Endothelial cell of umbilical vein (primary cell): ENCODE results near the gene ARHGEF25. TPM values are rescaled to one million over a fixed set of nuclear protein-coding genes. Genes with fewer than 3 reads are reported as not detected.
"Not testable (repeated sequence)": the region's sequence is repeated elsewhere in the genome, so short reads cannot be mapped to it uniquely, and the experiment has no call there.

ENCODE experiments used
- BruUV-seq: library from RNA; stranded (reverse); fragments of 400-500 nt; replicated peaks from 2 replicates; lab custom pipeline; 2021; lab: Mats Ljungman, UMichigan
- CTCF ChIA-PET: fragments of 300-600, 350-600 bp; sonication (Branson Sonifier 250); formaldehyde crosslinking; loops from one replicate; lab custom pipeline; 2021; ENCODE audit warnings: antibody characterized with exemption, inconsistent platforms; lab: Charles Lee
- POLR2A ChIA-PET: fragments of 300-600, 350-600 bp; sonication (Branson Sonifier 250); formaldehyde crosslinking; loops from one replicate; lab custom pipeline; 2021; ENCODE audit warnings: antibody characterized with exemption, inconsistent platforms; lab: Charles Lee
- DNase-seq: peaks from one replicate; pipeline ENCODE4 v3.0.0-alpha.2; 2011; ENCODE audit warnings: low read depth, low spot score
- FAIRE-seq: peaks from 2 replicates; lab custom pipeline; 2011; peaks lifted over from hg19 to GRCh38; lab: Jason Lieb, UNC
- H2AFZ ChIP-seq: 2 replicates; pipeline ENCODE4 v1.6.0; 2012; ENCODE audit warnings: low read depth, low read length, control low read depth, inconsistent platforms
- H3K27ac ChIP-seq: 2 replicates; pipeline ENCODE4 v1.5.1; 2011; ENCODE audit warnings: low read depth, mild to moderate bottlenecking, control low read depth, low read length, moderate library complexity; ENCODE audit not compliant: insufficient read depth
- H3K27me3 ChIP-seq, 2 experiments: 2 replicates each; pipeline versions ENCODE4 v1.6.0 to v1.6.1; 2011; ENCODE audit warnings: low read length in 2 of 2, mixed read lengths in 1 of 2; ENCODE audit not compliant: control insufficient read depth in 2 of 2, insufficient read depth in 2 of 2
- H3K36me3 ChIP-seq, 2 experiments: 2 replicates in 1 of 2; 3 replicates in 1 of 2; pipeline ENCODE4 v1.5.1; 2011; ENCODE audit warnings: low read length in 2 of 2, mild to moderate bottlenecking in 1 of 2, moderate library complexity in 1 of 2; ENCODE audit not compliant: control insufficient read depth in 2 of 2, insufficient read depth in 2 of 2; ENCODE audit errors: extremely low read depth in 1 of 2
- H3K4me1 ChIP-seq: 3 replicates; pipeline ENCODE4 v1.5.1; 2011; ENCODE audit warnings: mild to moderate bottlenecking, low read length; ENCODE audit not compliant: control insufficient read depth, insufficient read depth; ENCODE audit errors: extremely low read depth
- H3K4me2 ChIP-seq: 2 replicates; pipeline ENCODE4 v1.6.1; 2011; ENCODE audit warnings: low read length, control low read depth, mixed read lengths; ENCODE audit not compliant: insufficient read depth
- H3K4me3 ChIP-seq, 3 experiments: fragments of 200-600 bp in 1 of 3; sonication (generic), shearing (Covaris generic) in 1 of 3; replicated peaks in 1 of 3; 2 replicates each; pipeline ENCODE4 v1.5.1; 2011 to 2016; ENCODE audit warnings: control low read depth in 3 of 3, low read length in 3 of 3, mild to moderate bottlenecking in 2 of 3, inconsistent platforms in 1 of 3, low read depth in 1 of 3, moderate library complexity in 1 of 3; ENCODE audit not compliant: insufficient read depth in 1 of 3
- H3K79me2 ChIP-seq: 2 replicates; pipeline ENCODE4 v1.6.0; 2012; ENCODE audit warnings: low read length, inconsistent platforms; ENCODE audit not compliant: control insufficient read depth, insufficient read depth
- H3K9ac ChIP-seq: replicated peaks from 2 replicates; pipeline ENCODE3; 2011; ENCODE audit warnings: low read length, control low read depth; ENCODE audit not compliant: insufficient read depth; ENCODE audit errors: extremely low read depth
- H3K9me1 ChIP-seq: replicated peaks from 3 replicates; pipeline ENCODE4 v1.6.0; 2011; ENCODE audit warnings: mild to moderate bottlenecking, low read length; ENCODE audit not compliant: control insufficient read depth, insufficient read depth; ENCODE audit errors: extremely low read depth
- H3K9me3 ChIP-seq: replicated peaks from 2 replicates; pipeline ENCODE4 v1.5.1; 2012; ENCODE audit warnings: low read length, inconsistent platforms; ENCODE audit not compliant: control insufficient read depth, insufficient read depth
- H4K20me1 ChIP-seq: replicated peaks from 2 replicates; pipeline ENCODE3; 2011; ENCODE audit warnings: mild to moderate bottlenecking, low read length; ENCODE audit not compliant: control insufficient read depth, insufficient read depth; ENCODE audit errors: extremely low read depth
- CTCF ChIP-seq, 2 donors: IDR thresholded peaks; 1 replicate in 1 of 2; 2 replicates in 1 of 2; pipeline ENCODE4 v1.5.1; 2011; ENCODE audit warnings: low read length in 2 of 2, mild to moderate bottlenecking in 2 of 2, moderate library complexity in 2 of 2, control low read depth in 1 of 2, inconsistent platforms in 1 of 2, low read depth in 1 of 2; ENCODE audit not compliant: insufficient read depth in 1 of 2; ENCODE audit errors: extremely low read depth in 1 of 2
- EZH2 ChIP-seq: IDR thresholded peaks from 2 replicates; pipeline ENCODE4 v1.6.1; 2012; ENCODE audit warnings: borderline replicate concordance, low read depth, mild to moderate bottlenecking, moderate library complexity, low read length, inconsistent platforms; ENCODE audit not compliant: severe bottlenecking
- FOS ChIP-seq: IDR thresholded peaks from 2 replicates; pipeline ENCODE4 v1.6.1; 2011; ENCODE audit warnings: mild to moderate bottlenecking, low read length, moderate library complexity, borderline replicate concordance; ENCODE audit not compliant: insufficient read depth
- GATA2 ChIP-seq: IDR thresholded peaks from 2 replicates; pipeline ENCODE4 v1.7.0; 2011; ENCODE audit warnings: low read depth, mild to moderate bottlenecking, moderate library complexity, mixed read lengths, low read length; ENCODE audit not compliant: insufficient read length, insufficient read depth
- JUN ChIP-seq: IDR thresholded peaks from 2 replicates; pipeline ENCODE4 v1.6.1; 2011; ENCODE audit warnings: borderline replicate concordance, low read depth; ENCODE audit not compliant: insufficient read length, insufficient read depth
- MYC ChIP-seq: IDR thresholded peaks from one replicate; pipeline ENCODE4 v1.6.1; 2011; ENCODE audit warnings: mild to moderate bottlenecking, low read depth, low read length
- POLR2A ChIP-seq: IDR thresholded peaks from 2 replicates; pipeline ENCODE4 v1.6.1; 2012; ENCODE audit warnings: low read depth, mild to moderate bottlenecking, control low read depth, low read length
- POLR2AphosphoS5 ChIP-seq: IDR thresholded peaks from 2 replicates; pipeline ENCODE4 v1.6.1; 2012; ENCODE audit warnings: low read depth, mild to moderate bottlenecking, control low read depth, low read length, moderate library complexity; ENCODE audit not compliant: insufficient read depth
- dilution Hi-C: fragments of 300-500 bp; cut with MboI; formaldehyde crosslinking; loops from one replicate; pipeline ENCODE4 v1.15.0; 2019; ENCODE audit warnings: low sequenced_read_pairs; ENCODE audit not compliant: extremely low pct_ligation_motif_present
- intact Hi-C: fragments of 100-400 bp; cut with micrococcal nuclease; formaldehyde crosslinking; loops from one replicate; pipeline ENCODE4 v1.10.0; 2022
- polyA plus RNA-seq, 4 experiments: library from polyadenylated mRNA; depleted of rRNA in 3 of 4; stranded (reverse) in 3 of 4; unstranded in 1 of 4; fragments of >200 nt; gene quantifications; 2 replicates each; pipeline versions ENCODE4 v1.2.1 to v1.2.3, GENCODE V29; 2011 to 2012; ENCODE audit warnings: missing spikeins in 1 of 4
- total RNA-seq: library from RNA; stranded (reverse); gene quantifications from 2 replicates; pipeline ENCODE4 v1.2.3, GENCODE V29; 2021
- TF ChIP-seq, protein P1 (sequence below): IDR thresholded peaks from 2 replicates; pipeline ENCODE4 v1.6.1; 2011; ENCODE audit not compliant: insufficient read depth, insufficient read length

The ARHGEF25 gene
- total and polyA plus RNA-seq, 2 donors (not counting 3 experiments of a cell fraction or from before 2014, with no cell fraction given) = 4.7 to 7.4 TPM

DNA sequence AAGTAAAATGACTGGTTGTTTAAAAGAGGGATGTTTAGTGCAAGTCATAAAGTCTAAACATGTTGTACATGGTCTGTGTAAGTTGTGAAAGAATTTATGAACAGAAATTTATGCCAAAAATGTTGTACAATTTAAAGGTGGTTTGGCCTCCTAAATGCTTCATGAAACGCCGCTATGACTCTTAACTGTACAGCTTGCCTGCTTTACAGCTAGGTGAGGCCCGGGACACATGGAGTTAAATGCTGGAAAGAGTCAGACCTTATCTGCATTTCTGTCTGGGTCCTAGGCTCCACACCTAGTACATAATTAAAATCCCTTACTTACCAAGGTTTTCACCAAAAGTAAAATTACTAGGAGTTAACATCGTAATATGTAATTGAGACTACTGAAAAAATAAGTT, 50.1 kb downstream of the ARHGEF25 start:
- no peaks in the 10 kb centered on the region for H3K36me3 ChIP-seq
- DNase-seq (no peak), FAIRE-seq (no peak)
- no peak overlapping the region for H3K4me3 ChIP-seq
- ChIA-PET CTCF (interaction anchor here (1.1 to 1.5 kb wide), 2 partner anchors 32 to 78 kb away, joined by 3 read pairs; no protein-coding TSS in a partner anchor), POLR2A (no interaction called here)
- peaks cover 0 to 5% of the 10 kb centered on the region in 2 experiments for H3K27me3 ChIP-seq
- dilution Hi-C loops = no loop called here
- intact Hi-C loops = no loop called here
- no peak overlapping the region for H2AFZ ChIP-seq
- H3K27ac ChIP-seq = no peak overlapping the region
- H3K4me2 ChIP-seq = no peak overlapping the region
- H3K9ac ChIP-seq = no peak overlapping the region
- no peaks in the 10 kb centered on the region for H3K9me1 ChIP-seq
- no peaks in the 10 kb centered on the region for H3K4me1 ChIP-seq
- H3K79me2 ChIP-seq = no peaks in the 10 kb centered on the region
- TF ChIP-seq POLR2A (no peak), MYC (no peak), CTCF (IDR thresholded peaks at IDR 0.05; ENCODE audit: extremely low read depth in 1 of 2, insufficient read depth in 1 of 2, low read depth in 1 of 2, low read length in 2 of 2) (no peak), JUN (no peak), POLR2AphosphoS5 (no peak), FOS (no peak), EZH2 (no peak), GATA2 (no peak)
- TF ChIP-seq, protein P1, sequence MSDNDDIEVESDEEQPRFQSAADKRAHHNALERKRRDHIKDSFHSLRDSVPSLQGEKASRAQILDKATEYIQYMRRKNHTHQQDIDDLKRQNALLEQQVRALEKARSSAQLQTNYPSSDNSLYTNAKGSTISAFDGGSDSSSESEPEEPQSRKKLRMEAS = no peak
- no TSS peak for BruUV-seq
- H3K9me3 ChIP-seq = no peaks in the 10 kb centered on the region
- no peaks in the 10 kb centered on the region for H4K20me1 ChIP-seq

GRCh38 chr12:57665066-57665820, 54.0 kb downstream of the ARHGEF25 start:
- H3K9ac ChIP-seq, DNase-seq, H3K9me3 ChIP-seq, BruUV-seq, dilution Hi-C loops, H2AFZ ChIP-seq, H3K4me1 ChIP-seq, H3K36me3 ChIP-seq, H3K27ac ChIP-seq, intact Hi-C loops, H3K27me3 ChIP-seq, H3K9me1 ChIP-seq, FAIRE-seq, H4K20me1 ChIP-seq, H3K79me2 ChIP-seq, POLR2A ChIA-PET, H3K4me2 ChIP-seq, CTCF ChIA-PET, H3K4me3 ChIP-seq: not testable (repeated sequence)
